Stimulated activated CD8-positive, alpha-beta memory T cell treated with anti-CD3 and anti-CD28 coated beads, Interleukin-4, amount 100 ng/mL, for 24 hours (primary cell): ENCODE results near the gene EMP1.
"Not testable (repeated sequence)": the region's sequence is repeated elsewhere in the genome, so short reads cannot be mapped to it uniquely, and the experiment has no call there.

ENCODE experiments used
- DNase-seq: peaks from one replicate; pipeline ENCODE4 v3.0.0-alpha.2; 2020; ENCODE audit warnings: low read depth

EMP1 gene

GRCh38 chr12:13257356-13257875 is 60.9 kb downstream of the EMP1 start:
- no peak for DNase-seq

GRCh38 chr12:13258197-13258596 is 61.7 kb downstream of the EMP1 start:
- no peak for DNase-seq

GRCh38 chr12:13258717-13259119 is 62.2 kb downstream of the EMP1 start:
- no peak for DNase-seq

GRCh38 chr12:13259625-13260024 is 63.1 kb downstream of the EMP1 start:
- DNase-seq, result not testable (repeated sequence)

GRCh38 chr12:13267826-13268225 is 71.3 kb downstream of the EMP1 start:
- not testable (repeated sequence) for DNase-seq

- no peak for DNase-seq
Measured at GRCh38 chr12:13268581-13268980, 72.1 kb downstream of the EMP1 start.
